GM18519 (cell line): Measurements from ENCODE around the gene G2E3.
"Not testable (repeated sequence)": the region's sequence is repeated elsewhere in the genome, so short reads cannot be mapped to it uniquely, and the experiment has no call there.

Experiments used
- ATAC-seq: cut with Tn5 transposase; IDR thresholded peaks from one replicate; pipeline ENCODE4 v1.9.1; 2021; ENCODE audit warnings: mild to moderate bottlenecking, moderate library complexity; ENCODE audit not compliant: unreplicated experiment, low FRiP score

The G2E3 gene

DNA sequence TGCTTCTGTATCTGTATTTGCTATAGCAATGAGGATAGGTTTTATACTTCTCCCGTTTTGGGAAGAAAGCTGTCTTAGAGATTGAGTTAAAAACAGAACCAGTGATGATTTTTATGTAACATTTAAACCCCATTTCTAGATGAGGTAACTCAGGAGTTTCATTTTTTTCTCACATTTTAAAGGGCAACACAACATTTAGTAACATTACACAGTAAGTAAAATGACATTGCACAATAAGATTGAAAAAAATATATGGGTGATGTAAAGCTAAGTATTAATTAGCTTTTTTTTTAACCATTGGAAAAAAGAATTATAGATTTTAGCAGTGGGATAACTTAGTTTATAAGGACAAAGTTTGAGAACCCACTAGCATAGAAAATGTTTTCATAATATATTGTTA lies 38.0 kb downstream of the G2E3 start:
- ATAC-seq, result no peak

GRCh38 chr14:30597504-30597903 lies 38.5 kb downstream of the G2E3 start:
- ATAC-seq, result no peak

DNA sequence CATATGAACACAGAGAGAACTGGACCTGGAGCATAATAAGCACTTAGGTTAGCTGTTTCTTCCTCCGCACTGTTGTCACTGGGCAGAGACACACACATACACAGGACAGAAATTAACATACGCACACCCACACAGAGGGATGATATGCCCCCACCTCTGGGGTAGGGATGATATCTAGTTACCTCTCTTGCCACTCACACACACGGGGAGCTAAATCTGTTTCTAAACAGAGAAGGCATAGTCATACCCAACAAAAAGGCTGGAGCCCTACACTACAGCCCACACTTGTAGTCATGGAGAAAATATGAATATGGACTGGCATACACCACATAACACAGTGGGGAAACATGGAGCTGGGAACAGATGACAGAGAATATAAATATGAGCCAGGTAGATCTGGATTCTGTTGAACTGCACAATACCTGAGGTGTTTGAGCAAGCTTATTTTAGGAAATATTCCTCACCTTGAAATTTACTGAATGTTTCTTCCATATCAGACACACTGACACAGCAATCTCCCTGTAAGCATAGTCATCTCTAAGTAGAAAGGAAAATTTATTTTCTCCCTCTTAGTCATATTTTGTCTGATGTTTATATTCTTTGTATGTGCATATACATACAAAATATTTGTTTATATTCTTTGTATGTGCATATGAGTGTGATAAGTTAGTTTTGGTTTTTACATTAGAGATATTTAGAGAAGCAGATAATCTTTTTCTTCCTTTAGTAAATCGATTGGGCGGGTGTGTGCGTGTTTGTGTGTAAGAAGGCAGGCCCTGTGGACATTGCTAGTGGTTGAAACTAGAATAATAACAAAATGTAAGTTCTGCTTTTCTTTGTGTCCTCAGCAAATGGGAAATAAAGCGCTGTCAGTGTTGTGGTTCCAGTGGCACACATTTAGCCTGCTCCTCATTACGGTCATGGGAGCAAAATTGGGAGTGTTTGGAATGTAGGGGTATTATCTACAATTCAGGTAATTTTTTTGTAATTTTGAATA lies 42.3 kb downstream of the G2E3 start:
- ATAC-seq, result no peak

- no peak for ATAC-seq
These were observed 44.4 kb downstream of the G2E3 start for GRCh38 chr14:30603402-30603801.

DNA sequence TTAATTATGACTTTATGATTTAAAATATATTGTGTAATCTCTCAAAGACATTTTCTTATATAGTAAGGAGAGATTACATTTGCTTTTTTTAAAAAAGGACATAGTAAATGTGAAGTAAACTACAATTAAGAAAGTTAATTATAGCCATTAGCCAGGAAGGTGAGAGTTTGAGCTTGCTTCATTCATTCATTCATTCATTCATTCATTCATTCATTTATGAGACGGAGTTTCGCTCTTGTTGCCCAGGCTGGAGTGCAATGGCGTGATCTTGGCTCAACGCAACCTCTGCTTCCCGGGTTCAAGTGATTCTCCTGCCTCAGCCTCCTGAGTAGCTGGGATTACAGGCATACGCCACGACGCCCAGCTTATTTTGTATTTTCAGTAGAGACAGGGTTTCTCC lies 45.7 kb downstream of the G2E3 start:
- ATAC-seq, result not testable (repeated sequence)

GRCh38 chr14:30607156-30607780 lies 48.3 kb downstream of the G2E3 start:
- no peak for ATAC-seq

- ATAC-seq, result no peak
These were observed 49.6 kb downstream of the G2E3 start for GRCh38 chr14:30608533-30609006.

DNA sequence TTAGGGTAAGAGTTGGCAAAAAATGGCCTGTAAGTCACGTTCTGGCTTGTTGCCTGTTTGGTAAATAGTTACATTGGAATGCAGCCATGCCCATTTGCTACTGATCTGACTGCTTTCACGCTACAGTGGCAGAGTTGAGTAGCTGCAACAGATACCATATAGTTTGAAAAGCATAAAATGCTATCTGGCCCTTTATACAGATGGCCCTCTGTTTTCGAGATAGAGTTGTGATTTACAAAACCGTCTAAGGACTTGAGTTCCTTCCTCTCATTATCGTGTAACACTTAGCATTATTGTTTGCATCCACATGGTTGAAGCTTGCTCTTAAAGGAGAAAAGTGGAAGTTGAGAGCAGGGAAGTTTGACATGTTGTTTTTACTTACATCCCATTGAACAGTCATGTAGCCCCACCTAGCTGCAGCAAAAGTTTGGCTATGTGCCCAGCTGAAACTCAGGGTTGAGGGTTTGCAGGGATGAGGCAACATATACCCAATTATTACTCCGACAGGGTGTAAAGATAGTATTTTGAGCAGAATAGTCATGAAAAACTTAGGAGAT lies 51.9 kb downstream of the G2E3 start:
- no peak for ATAC-seq

DNA sequence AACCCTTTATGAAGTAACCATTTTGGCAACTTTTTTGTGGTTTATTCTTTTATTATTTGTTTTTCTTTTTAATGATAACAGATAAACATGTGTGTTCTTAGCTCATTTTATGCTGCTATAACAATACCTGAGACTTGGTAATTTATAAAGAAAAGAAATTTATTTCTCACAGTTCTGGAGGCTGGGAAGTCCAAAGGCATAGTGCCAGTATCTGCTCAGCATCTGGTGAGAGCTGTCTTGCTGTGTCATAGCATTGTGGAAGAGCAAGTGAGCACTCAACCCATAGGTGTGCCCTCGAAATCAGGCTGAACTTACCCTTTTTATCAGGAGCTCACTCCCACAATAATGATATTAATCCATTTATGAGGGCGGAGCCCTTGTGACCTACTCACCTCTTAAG lies 55.2 kb downstream of the G2E3 start:
- no peak for ATAC-seq

GRCh38 chr14:30620178-30620577 lies 61.2 kb downstream of the G2E3 start:
- ATAC-seq, result peak; percentile 49

DNA sequence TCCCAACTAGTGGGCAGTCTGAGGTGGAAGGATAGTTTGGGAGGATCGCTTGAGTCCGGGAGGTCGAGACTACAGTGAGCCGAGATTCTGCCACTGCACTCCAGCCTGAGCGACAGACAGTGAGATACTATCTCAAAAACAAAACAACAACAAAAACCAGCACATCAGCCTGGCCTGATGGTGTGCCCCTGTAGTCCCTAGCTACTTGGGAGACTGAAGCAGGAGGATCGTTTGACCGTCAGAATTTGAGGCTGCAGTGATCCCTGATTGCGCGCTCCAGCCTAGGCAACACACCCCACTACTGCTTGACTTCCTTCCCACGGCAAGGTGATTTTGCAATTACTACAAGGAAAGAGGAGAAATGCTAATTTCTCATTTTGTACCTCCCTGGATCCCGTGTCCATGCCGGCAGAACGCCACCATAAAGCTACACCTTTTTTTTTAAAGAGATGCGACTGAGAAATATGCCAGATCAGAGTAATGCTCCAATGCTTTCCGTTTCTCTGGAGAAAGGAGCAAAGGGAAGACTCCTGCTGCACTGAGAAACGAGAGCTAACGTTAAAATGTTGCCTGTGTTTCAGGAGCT lies 62.5 kb downstream of the G2E3 start:
- no peak for ATAC-seq

DNA sequence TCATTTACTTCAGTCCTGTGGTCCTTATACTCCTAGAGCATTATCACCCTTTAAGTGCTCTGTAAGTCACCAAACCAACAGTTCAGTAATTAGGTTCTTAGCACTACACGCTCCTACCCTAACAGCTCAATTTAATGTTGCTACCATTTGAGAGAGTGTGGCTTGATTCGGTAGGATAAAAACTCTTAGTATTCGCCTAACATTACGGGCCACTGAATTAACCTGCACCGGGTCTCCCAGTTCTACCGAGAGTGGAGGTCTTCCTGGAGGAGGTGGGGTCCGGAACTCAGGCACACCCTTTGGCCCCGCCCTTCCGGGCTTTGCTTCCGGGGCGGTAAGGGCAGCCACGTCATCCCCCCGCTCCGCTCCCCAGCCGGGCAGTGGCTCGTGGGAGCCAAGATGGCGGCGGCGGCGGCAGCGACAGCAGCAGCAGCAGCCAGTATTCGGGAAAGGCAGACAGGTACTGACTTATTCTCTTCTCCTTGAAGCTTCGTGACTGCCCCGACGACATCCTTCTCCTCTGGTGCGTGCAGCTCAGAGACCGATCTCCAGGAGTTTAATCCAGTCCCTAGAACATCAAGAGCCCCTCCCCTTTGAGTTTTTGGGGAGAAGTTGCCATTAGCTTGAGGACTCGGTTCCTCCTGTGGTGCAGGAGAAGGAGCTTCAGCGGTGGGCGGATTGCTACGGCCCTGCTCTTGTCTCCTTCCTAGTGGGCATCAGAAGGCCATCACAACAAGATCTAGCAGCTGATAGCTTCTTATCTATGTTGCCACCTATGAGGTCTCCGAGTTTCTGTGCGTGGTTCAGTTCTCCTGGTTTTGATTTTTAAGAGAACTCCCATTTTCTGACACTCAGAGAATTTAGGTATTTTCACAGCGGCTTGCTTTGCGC lies 63.2 kb downstream of the G2E3 start, which contains the start of gene SCFD1:
SCFD1 (plus strand) TSS at position 380 of the 891 bp plus-strand sequence; CDS start at position 400, 20 bp downstream.
- ATAC-seq, result peak; percentile 87

DNA sequence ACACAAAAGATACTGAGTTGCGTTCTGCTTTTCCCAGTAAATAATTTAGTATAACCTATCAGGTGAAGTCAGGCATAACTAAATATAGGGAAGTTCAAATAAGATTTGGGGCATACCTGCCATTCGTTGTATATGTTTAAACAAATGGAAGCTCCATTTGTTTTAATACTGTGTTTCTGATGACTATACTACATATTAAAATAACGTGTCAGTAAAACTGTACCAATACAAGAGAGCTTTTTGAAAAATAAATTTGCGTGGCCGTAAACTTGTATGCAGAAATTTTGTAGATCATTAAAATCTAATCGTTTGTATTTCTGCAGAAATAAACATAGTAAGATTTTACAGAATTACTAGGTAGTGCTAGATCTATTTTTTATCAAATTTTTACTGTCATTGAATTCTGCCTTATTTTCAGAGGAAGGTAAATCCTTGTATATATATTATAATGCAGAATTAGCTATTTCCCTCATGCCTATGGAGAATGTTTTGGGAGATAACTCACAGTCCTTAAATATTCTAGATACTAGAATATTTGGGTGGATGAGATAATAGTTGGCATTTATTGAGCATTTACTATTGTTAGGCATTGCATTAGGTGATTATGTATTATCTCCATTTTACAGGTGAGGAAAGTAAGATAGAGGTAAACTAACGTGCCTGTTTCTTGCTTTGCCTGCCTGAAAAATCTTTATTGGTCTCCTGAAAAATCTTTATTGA lies 64.6 kb downstream of the G2E3 start:
- ATAC-seq, result no peak

GRCh38 chr14:30624132-30624423 lies 65.1 kb downstream of the G2E3 start:
- ATAC-seq, result no peak

- ATAC-seq, result no peak
These were observed 66.6 kb downstream of the G2E3 start for GRCh38 chr14:30625533-30625932.

- ATAC-seq, result not testable (repeated sequence)
These were observed 70.5 kb downstream of the G2E3 start for GRCh38 chr14:30629432-30629831.

- ATAC-seq, result no peak
These were observed 71.3 kb downstream of the G2E3 start for GRCh38 chr14:30630248-30630647.

DNA sequence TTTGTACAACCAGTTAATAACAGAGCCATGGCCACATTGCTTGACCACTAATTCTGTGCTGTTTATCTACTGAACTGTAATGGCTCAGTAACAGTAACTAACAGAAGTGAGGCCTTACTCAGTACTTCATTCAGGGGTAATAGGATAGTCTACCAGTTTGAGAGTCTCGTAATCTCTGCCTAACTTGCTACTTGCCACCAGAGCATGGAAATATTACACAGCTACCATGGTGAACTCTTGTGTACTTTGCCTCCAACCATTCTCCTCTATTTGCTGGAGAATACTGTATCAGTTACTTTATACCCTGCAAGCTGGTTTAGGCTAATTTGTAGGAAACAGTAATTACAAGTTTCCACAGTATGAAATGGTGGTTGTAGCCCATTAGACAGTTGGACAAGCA lies 73.8 kb downstream of the G2E3 start:
- no peak for ATAC-seq

DNA sequence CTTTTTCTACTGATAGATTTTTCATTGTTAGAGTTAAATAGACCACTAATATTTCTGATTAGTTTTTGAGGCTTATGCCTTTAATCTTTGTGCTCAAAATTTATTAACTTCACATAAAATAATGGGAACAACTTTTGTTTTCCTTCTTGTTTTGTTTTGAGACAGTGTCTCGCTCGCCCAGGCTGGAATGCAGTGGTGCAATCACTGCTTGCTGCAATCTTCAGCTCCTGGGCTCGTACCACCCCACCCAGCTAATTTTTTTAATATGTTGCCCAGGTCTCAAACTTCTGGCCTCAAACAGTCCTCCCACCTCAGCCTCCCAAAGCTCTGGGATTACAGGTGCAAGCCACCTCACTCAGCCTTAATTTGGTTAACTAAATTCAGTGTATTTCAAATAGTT lies 80.0 kb downstream of the G2E3 start:
- no peak for ATAC-seq
